Activated CD4-positive, alpha-beta T cell treated with anti-CD3 and anti-CD28 coated beads, Interleukin-2, Interleukin-6, amounts not matched to agents 100 ng/mL and 50 ng/mL, durations not matched to agents 16 hours and 8 hours (primary cell): ENCODE results near the gene PAMR1.

ENCODE experiments used
- DNase-seq: peaks from one replicate; pipeline ENCODE4 v3.0.0-alpha.2; 2020

PAMR1 gene

GRCh38 chr11:35491231-35491871, 34.1 kb downstream of the PAMR1 start:
- no peak for DNase-seq

GRCh38 chr11:35488117-35488516, 37.3 kb downstream of the PAMR1 start:
- no peak for DNase-seq

- no peak for DNase-seq
These were observed 37.8 kb downstream of the PAMR1 start for GRCh38 chr11:35487532-35488078.

- DNase-seq: no peak
These were observed 38.5 kb downstream of the PAMR1 start for GRCh38 chr11:35486934-35487333.

- no peak for DNase-seq
These were observed 39.0 kb downstream of the PAMR1 start for GRCh38 chr11:35486446-35486845.

GRCh38 chr11:35485656-35486322, 39.6 kb downstream of the PAMR1 start:
- DNase-seq: peak; percentile 78

- no peak for DNase-seq
These were observed 41.0 kb downstream of the PAMR1 start for GRCh38 chr11:35484435-35484834.

GRCh38 chr11:35483131-35483820, 42.1 kb downstream of the PAMR1 start:
- DNase-seq: no peak

GRCh38 chr11:35479731-35480130, 45.7 kb downstream of the PAMR1 start:
- DNase-seq: no peak

- DNase-seq: no peak
These were observed 46.8 kb downstream of the PAMR1 start for GRCh38 chr11:35478471-35479091.

- no peak for DNase-seq
These were observed 47.5 kb downstream of the PAMR1 start for GRCh38 chr11:35477901-35478300.

GRCh38 chr11:35474688-35475087, 50.7 kb downstream of the PAMR1 start:
- no peak for DNase-seq

GRCh38 chr11:35473795-35474374, 51.5 kb downstream of the PAMR1 start:
- DNase-seq: no peak

GRCh38 chr11:35470616-35471015, 54.8 kb downstream of the PAMR1 start:
- DNase-seq: no peak

GRCh38 chr11:35466058-35466457, 59.4 kb downstream of the PAMR1 start:
- no peak for DNase-seq

- no peak for DNase-seq
These were observed 61.1 kb downstream of the PAMR1 start for GRCh38 chr11:35464308-35464707.

GRCh38 chr11:35463331-35463751, 62.1 kb downstream of the PAMR1 start:
- DNase-seq: no peak

GRCh38 chr11:35461917-35462538, 63.4 kb downstream of the PAMR1 start:
- no peak for DNase-seq

- no peak for DNase-seq
These were observed 65.9 kb downstream of the PAMR1 start for GRCh38 chr11:35459489-35459888.

GRCh38 chr11:35458846-35459245, 66.6 kb downstream of the PAMR1 start:
- no peak for DNase-seq

GRCh38 chr11:35454362-35454761, 71.1 kb downstream of the PAMR1 start:
- DNase-seq: no peak

- DNase-seq: no peak
These were observed 88.7 kb downstream of the PAMR1 start for GRCh38 chr11:35436581-35437250.
